IMR-90 (cell line): ENCODE results near the gene NADSYN1. TPM values are rescaled to one million over a fixed set of nuclear protein-coding genes. Genes with fewer than 3 reads are reported as not detected.

Experiments used
- ATAC-seq: fragments of 200-7000 bp; cut with Tn5 transposase; 2 replicates; pipeline ENCODE4 v1.9.1; 2020; ENCODE audit warnings: low read depth, mild to moderate bottlenecking, moderate library complexity
- BruUV-seq: library from RNA; stranded (reverse); fragments of 400-500 nt; replicated peaks from 2 replicates; lab custom pipeline; 2021; lab: Mats Ljungman, UMichigan
- CTCF ChIA-PET: fragments of 300-600 bp; formaldehyde crosslinking; extraction: SDS; loops from one replicate; lab custom pipeline; 2021; ENCODE audit warnings: antibody characterized with exemption; lab: Yijun Ruan, JAX
- POLR2A ChIA-PET: fragments of 300-600 bp; sonication (Branson Sonifier 250); formaldehyde crosslinking; loops from one replicate; lab custom pipeline; 2022; ENCODE audit warnings: antibody characterized with exemption; ENCODE audit not compliant: unreplicated experiment; lab: Charles Lee
- DNase-seq: peaks from one replicate; pipeline ENCODE4 v3.0.0; 2013
- H2AFZ ChIP-seq: replicated peaks from 2 replicates; pipeline ENCODE3; 2013; ENCODE audit warnings: low read length, mild to moderate bottlenecking; ENCODE audit not compliant: poor library complexity
- H2AK5ac ChIP-seq: 2 replicates; pipeline ENCODE4 v1.6.1; 2013; ENCODE audit warnings: low read depth, low read length, inconsistent platforms
- H2AK9ac ChIP-seq: replicated peaks from 2 replicates; pipeline ENCODE3; 2013; ENCODE audit warnings: mild to moderate bottlenecking, low read depth, low read length, moderate library complexity; ENCODE audit not compliant: poor library complexity
- H2BK120ac ChIP-seq: 2 replicates; pipeline ENCODE4 v1.6.1; 2013; ENCODE audit warnings: low read depth, low read length, inconsistent platforms
- H2BK15ac ChIP-seq: 3 replicates; pipeline ENCODE4 v1.6.1; 2013; ENCODE audit warnings: low read depth, low read length, inconsistent platforms
- H2BK20ac ChIP-seq: 2 replicates; pipeline ENCODE4 v1.6.1; 2013; ENCODE audit warnings: low read depth, mild to moderate bottlenecking, inconsistent platforms, low read length, moderate library complexity
- H2BK5ac ChIP-seq: 2 replicates; pipeline ENCODE4 v1.6.1; 2013; ENCODE audit warnings: mild to moderate bottlenecking, low read depth, low read length, inconsistent platforms; ENCODE audit not compliant: poor library complexity, severe bottlenecking
- H3K14ac ChIP-seq: replicated peaks from 2 replicates; pipeline ENCODE4 v1.6.1; 2013; ENCODE audit warnings: low read depth, low read length, inconsistent platforms
- H3K18ac ChIP-seq: 2 replicates; pipeline ENCODE4 v1.6.1; 2013; ENCODE audit warnings: low read depth, low read length, control low read depth
- H3K23ac ChIP-seq: 2 replicates; pipeline ENCODE4 v1.6.1; 2013; ENCODE audit warnings: low read depth, low read length, inconsistent platforms
- H3K27ac ChIP-seq: 2 replicates; pipeline ENCODE4 v1.5.1; 2013; ENCODE audit warnings: mild to moderate bottlenecking, control low read depth, low read length; ENCODE audit not compliant: insufficient read depth
- H3K27me3 ChIP-seq: 2 replicates; pipeline ENCODE4 v1.6.1; 2013; ENCODE audit warnings: low read length; ENCODE audit not compliant: control insufficient read depth, insufficient read depth
- H3K36me3 ChIP-seq: 2 replicates; pipeline ENCODE4 v1.6.1; 2013; ENCODE audit warnings: low read length, mixed read lengths; ENCODE audit not compliant: control insufficient read depth, insufficient read depth
- H3K4ac ChIP-seq: 2 replicates; pipeline ENCODE4 v1.6.1; 2013; ENCODE audit warnings: low read depth, low read length, inconsistent platforms
- H3K4me1 ChIP-seq: 2 replicates; pipeline ENCODE4 v1.6.1; 2013; ENCODE audit warnings: low read length, mixed read lengths; ENCODE audit not compliant: control insufficient read depth, insufficient read depth
- H3K4me2 ChIP-seq: 2 replicates; pipeline ENCODE4 v1.6.1; 2013; ENCODE audit warnings: low read depth, mild to moderate bottlenecking, control low read depth, low read length, moderate library complexity
- H3K4me3 ChIP-seq: 2 replicates; pipeline ENCODE4 v1.5.1; 2013; ENCODE audit warnings: low read depth, mild to moderate bottlenecking, control low read depth, low read length, moderate library complexity; ENCODE audit not compliant: insufficient read depth
- H3K56ac ChIP-seq: 2 replicates; pipeline ENCODE4 v1.6.1; 2013; ENCODE audit warnings: low read length, inconsistent platforms; ENCODE audit not compliant: insufficient read depth; ENCODE audit errors: extremely low read depth
- H3K79me1 ChIP-seq, 2 experiments: 2 replicates each; pipeline ENCODE4 v1.6.1; 2013; ENCODE audit warnings: low read length in 2 of 2, inconsistent platforms in 1 of 2, low read depth in 1 of 2
- H3K9ac ChIP-seq: 2 replicates; pipeline ENCODE4 v1.6.1; 2013; ENCODE audit warnings: low read depth, low read length, control low read depth
- H3K9me1 ChIP-seq: 2 replicates; pipeline ENCODE4 v1.6.1; 2013; ENCODE audit warnings: low read length, inconsistent platforms; ENCODE audit not compliant: insufficient read depth
- H3K9me3 ChIP-seq: 2 replicates; pipeline ENCODE4 v1.6.1; 2013; ENCODE audit warnings: low read length; ENCODE audit not compliant: control insufficient read depth, insufficient read depth
- H4K20me1 ChIP-seq: 2 replicates; pipeline ENCODE4 v1.6.1; 2013; ENCODE audit warnings: low read length, inconsistent platforms; ENCODE audit not compliant: insufficient read depth
- H4K5ac ChIP-seq: 2 replicates; pipeline ENCODE4 v1.6.1; 2013; ENCODE audit warnings: mild to moderate bottlenecking, low read depth, low read length, control low read depth
- H4K8ac ChIP-seq, 2 experiments: 2 replicates each; pipeline ENCODE4 v1.6.1; 2013; ENCODE audit warnings: low read depth in 2 of 2, low read length in 2 of 2, control low read depth in 1 of 2, inconsistent platforms in 1 of 2
- H4K91ac ChIP-seq: 2 replicates; pipeline ENCODE4 v1.6.1; 2013; ENCODE audit warnings: low read depth, low read length, inconsistent platforms; ENCODE audit not compliant: insufficient read depth
- BHLHE40 ChIP-seq: fragments of 150-350 bp; IDR thresholded peaks from 2 replicates; pipeline ENCODE4 v1.6.1; 2016; ENCODE audit warnings: mild to moderate bottlenecking, low read depth, low read length
- CEBPB ChIP-seq: IDR thresholded peaks from 2 replicates; pipeline ENCODE4 v1.6.1; 2012; ENCODE audit warnings: low read depth, low read length, improper control_type of control experiment
- CHD1 ChIP-seq: IDR thresholded peaks from 2 replicates; pipeline ENCODE4 v1.6.1; 2012; ENCODE audit warnings: low read depth, low read length, improper control_type of control experiment
- CTCF ChIP-seq: conservative IDR thresholded peaks from 2 replicates; pipeline ENCODE4 v1.5.1; 2012; ENCODE audit warnings: mild to moderate bottlenecking, low read depth, low read length, improper control_type of control experiment
- ELK1 ChIP-seq: fragments of 150-350 bp; IDR thresholded peaks from 2 replicates; pipeline ENCODE4 v1.6.1; 2016; ENCODE audit warnings: low read depth, mild to moderate bottlenecking, low read length, moderate library complexity, borderline replicate concordance
- FOS ChIP-seq: fragments of 150-350 bp; IDR thresholded peaks from 2 replicates; pipeline ENCODE4 v1.6.1; 2016; ENCODE audit warnings: low read depth, low read length
- MAFK ChIP-seq: IDR thresholded peaks from 2 replicates; pipeline ENCODE4 v1.6.1; 2012; ENCODE audit warnings: low read depth, low read length, improper control_type of control experiment
- MAZ ChIP-seq: IDR thresholded peaks from 2 replicates; pipeline ENCODE4 v1.6.1; 2012; ENCODE audit warnings: low read depth, mild to moderate bottlenecking, low read length, improper control_type of control experiment, moderate library complexity, borderline replicate concordance
- MXI1 ChIP-seq: IDR thresholded peaks from 2 replicates; pipeline ENCODE4 v1.6.1; 2012; ENCODE audit warnings: low read depth, mild to moderate bottlenecking, low read length, moderate library complexity, borderline replicate concordance
- NFE2L2 ChIP-seq: fragments of 150-350 bp; IDR thresholded peaks from 2 replicates; pipeline ENCODE4 v1.6.1; 2016; ENCODE audit warnings: low read depth, mild to moderate bottlenecking, low read length
- POLR2A ChIP-seq: IDR thresholded peaks from 2 replicates; pipeline ENCODE4 v1.6.1; 2012; ENCODE audit warnings: mild to moderate bottlenecking, low read depth, low read length
- RAD21 ChIP-seq: IDR thresholded peaks from 2 replicates; pipeline ENCODE4 v1.6.1; 2012; ENCODE audit warnings: low read length, improper control_type of control experiment
- RCOR1 ChIP-seq: IDR thresholded peaks from 2 replicates; pipeline ENCODE4 v1.6.1; 2012; ENCODE audit warnings: mild to moderate bottlenecking, low read length, improper control_type of control experiment; ENCODE audit not compliant: insufficient replicate concordance
- RFX5 ChIP-seq: IDR thresholded peaks from 2 replicates; pipeline ENCODE4 v1.8.0; 2012; ENCODE audit warnings: low read depth, mild to moderate bottlenecking, low read length, moderate library complexity
- SMC3 ChIP-seq: fragments of 150-350 bp; IDR thresholded peaks from 2 replicates; pipeline ENCODE4 v1.6.1; 2016; ENCODE audit warnings: low read depth, mild to moderate bottlenecking, antibody characterized with exemption, low read length, moderate library complexity
- USF2 ChIP-seq: fragments of 150-350 bp; IDR thresholded peaks from 2 replicates; pipeline ENCODE4 v1.6.1; 2017; ENCODE audit warnings: mild to moderate bottlenecking, antibody characterized with exemption, low read length, low read depth
- WGBS, 2 experiments: methylation state at CpG; one replicate each; pipeline versions ENCODE4 v1.1.5 to v1.1.7; 2013; ENCODE audit warnings: missing lambda C conversion rate in 2 of 2; ENCODE audit not compliant: insufficient read length in 1 of 2; ENCODE audit errors: extremely low coverage in 2 of 2; 5-methylcytosine and 5-hydroxymethylcytosine counted together
- dilution Hi-C: fragments of 300-500 bp; cut with HindIII; formaldehyde crosslinking; loops from one replicate; pipeline ENCODE4 v1.14.3; 2018; ENCODE audit warnings: low sequenced_read_pairs; ENCODE audit not compliant: unreplicated experiment
- in situ Hi-C: fragments of 300-500 bp; cut with MboI; formaldehyde crosslinking; loops from 3 replicates; pipeline ENCODE4 v1.14.3; 2019; ENCODE audit warnings: low sequenced_read_pairs, inconsistent platforms, mixed read lengths
- intact Hi-C: fragments of 100-400 bp; cut with micrococcal nuclease; formaldehyde crosslinking; loops from 2 replicates; pipeline ENCODE4 v1.10.0; 2022
- polyA plus RNA-seq, 3 experiments: library from polyadenylated mRNA; depleted of rRNA; stranded (reverse); fragments of >200 nt; gene quantifications; 2 replicates each; pipeline ENCODE4 v1.2.3, GENCODE V29; 2012; ENCODE audit warnings: low replicate concordance in 1 of 3
- total RNA-seq: library from RNA; depleted of rRNA; stranded (reverse); fragments of >200 nt; gene quantifications from 2 replicates; pipeline ENCODE4 v1.2.3, GENCODE V29; 2012

NADSYN1 gene
- total and polyA plus RNA-seq, 2 of the 4 experiments (the other 2 are of a cell fraction): 69.5 to 70.4 TPM

- POLR2A ChIA-PET: no interaction called here
- no peak overlapping the region for H2AK5ac ChIP-seq
Observed at GRCh38 chr11:71530602-71531001, 77.6 kb downstream of the NADSYN1 start.

More at GRCh38 chr11:71530602-71531001, 77.6 kb downstream of the NADSYN1 start:
- Histone ChIP-seq H4K20me1 (no peaks in the 10 kb centered on the region), H2AFZ (no peak overlapping the region), H3K4ac (no peak overlapping the region), H2BK5ac (no peak overlapping the region), H3K18ac (no peak overlapping the region), H3K56ac (no peak overlapping the region), H2BK120ac (no peak overlapping the region), H3K79me1 (no peaks in the 10 kb centered on the region), H4K91ac (no peak overlapping the region), H2BK15ac (no peak overlapping the region), H4K5ac (no peak overlapping the region), H2AK9ac (no peak overlapping the region), H3K36me3 (no peaks in the 10 kb centered on the region), H4K8ac (no peak overlapping the region), H3K9me1 (no peaks in the 10 kb centered on the region), H3K4me2 (no peak overlapping the region), H3K27ac (no peak overlapping the region), H2BK20ac (no peak overlapping the region), H3K14ac (no peak overlapping the region), H3K27me3 (no peaks in the 10 kb centered on the region), H3K9ac (no peak overlapping the region), H3K4me3 (no peak overlapping the region), H3K23ac (no peak overlapping the region), H3K4me1 (no peaks in the 10 kb centered on the region), H3K9me3 (no peaks in the 10 kb centered on the region)
- CTCF ChIA-PET: no interaction called here
- no peak for DNase-seq
- intact Hi-C loops: no loop called here
- BruUV-seq: no TSS peak
- dilution Hi-C loops: no loop called here
- in situ Hi-C loops: no loop called here
- no peak for TF ChIP-seq RCOR1
- TF ChIP-seq POLR2A: no peak
- TF ChIP-seq RAD21: no peak
- TF ChIP-seq CTCF: no peak
- TF ChIP-seq USF2: no peak
- TF ChIP-seq CEBPB: no peak
- TF ChIP-seq MAZ: no peak
- TF ChIP-seq ELK1: no peak
- no peak for TF ChIP-seq FOS
- TF ChIP-seq MAFK: no peak
- TF ChIP-seq MXI1: no peak
- TF ChIP-seq RFX5: no peak
- no peak for TF ChIP-seq NFE2L2
- TF ChIP-seq SMC3: no peak
- TF ChIP-seq BHLHE40: no peak
- TF ChIP-seq CHD1: no peak
- whole genome bisulfite sequencing, 2 experiments: no CpG with 5 or more reads among the region's 11 CpGs
- no peak for ATAC-seq
